K562 (cell line): ENCODE results near the gene HOXC10.

Source experiments
- SIN3A ChIP-seq, 2 experiments: fragments of 150-350 bp in 1 of 2; IDR thresholded peaks; 2 replicates each; pipeline ENCODE4 v1.6.1; 2011 to 2016; ENCODE audit warnings: borderline replicate concordance in 2 of 2, low read depth in 2 of 2, low read length in 2 of 2, mild to moderate bottlenecking in 2 of 2, moderate library complexity in 2 of 2; ENCODE audit not compliant: control insufficient read depth in 1 of 2
- TF ChIP-seq, protein P1 (sequence below): fragments of 250-450 bp; sonication (Bioruptor Pico); IDR thresholded peaks from 2 replicates; pipeline ENCODE4 v1.4.0; 2020; ENCODE audit warnings: mild to moderate bottlenecking, moderate library complexity

DNA sequence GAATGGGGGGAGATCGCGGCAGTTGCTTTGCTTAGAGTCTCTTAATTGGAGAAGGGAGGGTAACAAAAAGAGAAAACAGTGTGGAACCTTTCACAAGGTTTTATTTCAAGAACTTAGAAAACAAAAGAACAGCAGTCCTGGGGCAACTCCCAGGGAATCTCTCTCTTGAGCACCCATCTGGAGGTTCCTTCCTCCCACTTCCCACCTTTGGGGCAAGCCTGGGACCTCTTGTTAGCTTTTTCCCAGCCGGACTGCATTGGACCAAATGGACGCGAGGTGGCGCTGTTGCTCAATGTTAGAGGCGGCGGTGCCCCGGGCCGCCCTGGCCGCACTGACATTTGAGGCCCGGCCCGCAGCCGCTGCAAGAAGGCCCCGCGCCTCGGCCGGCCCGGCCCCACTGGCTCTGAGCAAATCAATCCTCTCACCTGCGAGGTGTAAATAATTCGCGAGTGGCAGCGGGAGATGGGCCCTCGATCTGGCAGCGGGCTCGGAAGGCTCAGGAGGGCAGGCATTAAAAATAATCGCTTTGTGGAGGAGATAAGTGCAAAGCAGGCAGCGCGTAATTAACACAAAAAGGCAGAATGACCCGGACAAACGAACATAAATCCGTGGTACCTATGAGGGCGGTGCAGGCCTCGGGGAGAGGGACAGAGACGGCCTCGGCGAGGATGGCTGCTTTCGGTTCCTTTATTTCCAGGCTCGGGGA is 21.1 kb downstream of the HOXC10 start:
- no peak for TF ChIP-seq SIN3A (IDR thresholded peaks at IDR 0.05; ENCODE audit: borderline replicate concordance in 2 of 2, control insufficient read depth in 1 of 2, low read depth in 2 of 2, low read length in 2 of 2)
- TF ChIP-seq, protein P1, sequence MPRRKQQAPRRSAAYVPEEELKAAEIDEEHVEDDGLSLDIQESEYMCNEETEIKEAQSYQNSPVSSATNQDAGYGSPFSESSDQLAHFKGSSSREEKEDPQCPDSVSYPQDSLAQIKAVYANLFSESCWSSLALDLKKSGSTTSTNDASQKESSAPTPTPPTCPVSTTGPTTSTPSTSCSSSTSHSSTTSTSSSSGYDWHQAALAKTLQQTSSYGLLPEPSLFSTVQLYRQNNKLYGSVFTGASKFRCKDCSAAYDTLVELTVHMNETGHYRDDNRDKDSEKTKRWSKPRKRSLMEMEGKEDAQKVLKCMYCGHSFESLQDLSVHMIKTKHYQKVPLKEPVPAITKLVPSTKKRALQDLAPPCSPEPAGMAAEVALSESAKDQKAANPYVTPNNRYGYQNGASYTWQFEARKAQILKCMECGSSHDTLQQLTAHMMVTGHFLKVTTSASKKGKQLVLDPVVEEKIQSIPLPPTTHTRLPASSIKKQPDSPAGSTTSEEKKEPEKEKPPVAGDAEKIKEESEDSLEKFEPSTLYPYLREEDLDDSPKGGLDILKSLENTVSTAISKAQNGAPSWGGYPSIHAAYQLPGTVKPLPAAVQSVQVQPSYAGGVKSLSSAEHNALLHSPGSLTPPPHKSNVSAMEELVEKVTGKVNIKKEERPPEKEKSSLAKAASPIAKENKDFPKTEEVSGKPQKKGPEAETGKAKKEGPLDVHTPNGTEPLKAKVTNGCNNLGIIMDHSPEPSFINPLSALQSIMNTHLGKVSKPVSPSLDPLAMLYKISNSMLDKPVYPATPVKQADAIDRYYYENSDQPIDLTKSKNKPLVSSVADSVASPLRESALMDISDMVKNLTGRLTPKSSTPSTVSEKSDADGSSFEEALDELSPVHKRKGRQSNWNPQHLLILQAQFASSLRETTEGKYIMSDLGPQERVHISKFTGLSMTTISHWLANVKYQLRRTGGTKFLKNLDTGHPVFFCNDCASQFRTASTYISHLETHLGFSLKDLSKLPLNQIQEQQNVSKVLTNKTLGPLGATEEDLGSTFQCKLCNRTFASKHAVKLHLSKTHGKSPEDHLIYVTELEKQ (CRISPR knock-in tag) = no peak
